T-helper 9 cell (primary cell): ENCODE measurements around the gene SIM2.

Experiments used
- DNase-seq: peaks from one replicate; pipeline ENCODE4 v3.0.0-alpha.2; 2020

The SIM2 gene

DNA sequence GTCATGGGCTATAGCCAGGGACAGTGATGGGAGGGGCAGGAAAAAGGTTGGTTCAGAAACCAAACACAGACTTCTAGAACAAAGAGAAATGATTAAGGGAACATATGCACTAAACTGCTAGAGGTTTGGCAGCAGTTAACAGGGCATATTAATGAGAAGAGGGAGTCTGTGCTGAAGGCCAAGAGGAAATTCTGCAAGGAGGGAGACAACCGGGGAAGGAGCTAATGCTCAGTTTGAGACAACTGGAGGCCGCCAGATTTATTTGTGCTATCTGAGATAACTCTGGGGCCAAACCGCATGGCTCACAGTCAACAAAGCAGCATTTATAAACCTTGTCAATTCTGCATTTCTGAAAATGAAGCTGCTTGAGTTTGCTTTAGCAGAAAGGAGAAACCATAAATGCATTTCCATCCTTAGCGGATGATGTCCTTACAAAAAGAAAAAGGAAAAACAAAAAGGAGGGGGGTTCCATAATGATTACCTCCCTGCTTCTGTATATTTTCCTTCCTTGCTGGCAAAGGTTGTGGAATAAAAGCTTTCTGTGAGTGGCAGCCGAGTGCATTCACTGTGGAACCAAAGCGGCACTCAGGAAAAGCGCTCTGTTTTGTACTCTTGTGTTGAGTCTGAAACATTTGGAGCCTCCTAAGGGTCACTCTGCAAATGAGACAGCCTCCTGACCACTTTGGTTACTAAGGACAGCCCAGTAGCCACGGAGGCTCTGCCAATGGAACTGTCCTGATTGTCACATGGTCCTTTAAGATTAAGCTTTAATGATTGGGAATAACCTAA is 70.3 kb downstream of the SIM2 start:
- DNase-seq = no peak

DNA sequence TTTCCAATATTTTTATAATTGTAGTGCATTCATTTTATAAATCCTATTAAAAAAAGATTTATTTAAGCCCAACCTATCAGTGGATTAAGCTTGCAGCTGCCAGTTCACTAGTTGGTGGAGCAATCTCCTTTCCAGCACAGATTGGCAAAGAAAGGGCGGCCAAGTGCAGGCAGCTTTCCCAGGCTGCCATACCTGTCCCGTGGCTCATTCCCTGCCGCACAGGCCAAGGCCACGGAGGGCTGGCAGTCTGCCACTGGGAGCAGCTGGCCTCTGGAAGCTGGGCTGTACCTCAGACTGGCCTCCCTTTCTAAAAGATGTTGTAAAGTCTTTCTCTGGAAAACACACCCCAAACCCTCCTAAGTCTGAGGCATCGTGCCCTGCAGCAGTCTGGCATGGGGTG is 74.2 kb downstream of the SIM2 start:
- no peak for DNase-seq

DNA sequence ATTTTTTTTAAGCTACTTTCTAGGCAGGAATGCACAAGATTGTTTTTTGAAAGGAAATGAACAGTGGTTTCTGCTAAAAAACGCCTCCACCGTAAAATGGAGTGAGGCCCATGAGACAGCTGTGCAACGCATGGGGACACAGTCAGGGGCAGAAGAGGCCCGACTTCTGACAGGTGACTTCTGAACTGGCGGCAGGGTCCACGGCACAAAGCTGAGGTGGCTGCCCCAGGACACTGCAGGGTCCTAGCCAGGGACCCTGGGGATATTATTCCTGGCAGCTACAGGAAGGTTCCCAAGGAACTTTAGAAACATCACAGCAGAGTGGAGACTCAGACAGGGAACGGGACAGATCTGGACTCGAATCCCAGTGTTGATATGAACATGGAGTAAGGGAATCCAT is 75.1 kb downstream of the SIM2 start:
- no peak for DNase-seq

DNA sequence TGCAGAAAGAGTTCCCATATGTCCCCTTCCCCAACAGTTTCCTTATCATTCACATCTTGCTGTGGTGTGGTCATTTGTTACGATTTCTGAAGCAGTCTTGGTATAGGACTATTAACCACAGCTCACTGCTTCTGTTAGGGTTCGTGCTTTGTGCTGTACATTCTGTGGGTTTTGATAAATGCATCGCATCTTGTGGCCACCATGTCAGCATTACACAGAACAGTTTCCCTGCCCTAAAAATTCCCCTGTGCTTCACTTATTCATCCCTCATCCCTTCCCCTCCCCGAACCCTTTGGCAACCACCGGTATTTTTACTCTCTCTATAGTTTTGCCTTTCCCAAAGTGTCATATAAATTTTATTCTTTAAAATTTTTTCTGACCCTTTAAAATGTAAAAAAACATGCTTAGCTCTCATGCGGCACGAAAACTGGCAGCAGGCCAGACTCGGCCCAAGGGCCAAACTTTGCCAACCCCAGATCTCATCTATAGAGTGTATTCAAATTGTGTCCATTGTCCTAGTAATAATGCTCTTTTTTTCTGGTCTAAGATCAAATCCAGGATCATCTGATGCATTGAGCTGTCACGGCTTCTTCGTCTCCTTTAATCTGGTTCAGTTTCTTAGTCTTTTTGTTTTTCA is 78.2 kb downstream of the SIM2 start:
- no peak for DNase-seq

DNA sequence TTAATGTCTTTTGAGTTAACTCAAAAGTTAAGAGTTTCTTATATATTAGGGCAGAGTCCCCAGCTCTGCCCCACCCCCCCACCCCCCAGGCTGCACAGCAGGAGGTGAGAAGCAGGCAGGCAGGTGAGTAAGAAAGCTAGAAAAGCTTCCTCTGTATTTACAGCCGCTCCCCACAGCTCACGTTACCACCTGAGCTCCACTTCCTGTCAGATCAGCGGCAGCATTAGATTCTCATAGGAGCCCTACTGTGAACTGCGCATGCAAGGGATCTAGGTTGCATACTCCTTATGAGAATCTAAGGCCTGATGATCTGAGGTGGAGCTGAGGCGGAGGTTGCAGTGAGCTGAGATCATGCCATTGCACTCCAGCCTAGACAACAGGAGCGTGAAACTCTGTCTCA is 81.9 kb downstream of the SIM2 start:
- no peak for DNase-seq

DNA sequence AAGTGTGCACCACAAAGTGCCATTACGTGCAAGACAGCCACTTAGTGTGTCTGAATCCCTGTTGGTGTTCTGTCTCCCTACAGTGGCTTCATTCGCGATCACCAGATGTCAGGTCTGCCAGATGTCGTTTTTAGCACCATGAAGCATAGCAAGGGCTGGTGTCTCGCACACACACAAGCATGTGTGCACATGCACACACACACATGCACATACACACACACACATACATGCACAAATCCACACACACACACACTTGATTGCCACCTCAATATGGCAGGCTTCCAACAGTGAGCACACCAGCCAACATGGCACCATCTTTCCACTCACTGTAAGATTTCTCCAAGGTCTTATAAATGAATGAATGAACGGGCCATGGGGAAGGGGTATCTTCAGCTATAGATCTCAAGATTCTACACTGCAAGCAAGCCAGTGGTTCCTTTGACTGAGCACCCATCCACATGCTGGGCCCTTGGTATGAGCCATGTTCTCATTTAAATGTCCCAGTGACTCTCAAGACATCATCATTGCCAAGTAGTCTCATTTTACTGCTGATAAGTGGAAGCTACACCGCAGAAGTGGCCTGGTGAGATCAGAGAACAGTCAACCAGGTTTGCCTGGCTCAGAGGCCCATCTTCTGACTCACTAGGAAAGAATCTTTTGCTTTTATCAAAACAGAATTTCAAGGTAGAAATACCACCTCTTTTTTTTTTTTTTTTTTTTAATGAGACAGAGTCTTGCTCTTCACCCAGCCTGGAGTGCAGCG is 84.9 kb downstream of the SIM2 start:
- DNase-seq = no peak

DNA sequence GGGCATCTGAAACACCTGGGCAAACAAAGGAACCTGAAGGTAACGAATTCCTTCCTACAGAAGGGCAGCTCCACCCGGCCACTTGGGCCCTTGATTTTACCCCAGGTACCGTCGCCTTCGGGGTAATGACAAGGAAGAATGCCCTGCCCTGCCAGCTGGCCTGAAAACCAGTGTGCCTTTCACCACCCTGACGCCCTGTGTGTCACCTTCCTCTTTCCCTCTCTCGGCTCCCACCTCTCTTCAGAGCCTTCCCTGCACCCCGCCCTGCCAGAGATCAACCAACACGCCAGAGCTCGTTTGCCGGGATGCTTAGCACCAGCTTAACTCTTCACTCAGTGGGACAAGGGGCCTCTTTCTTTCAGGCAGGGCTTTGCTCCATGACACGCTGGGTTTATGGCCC is 86.0 kb downstream of the SIM2 start:
- no peak for DNase-seq

DNA sequence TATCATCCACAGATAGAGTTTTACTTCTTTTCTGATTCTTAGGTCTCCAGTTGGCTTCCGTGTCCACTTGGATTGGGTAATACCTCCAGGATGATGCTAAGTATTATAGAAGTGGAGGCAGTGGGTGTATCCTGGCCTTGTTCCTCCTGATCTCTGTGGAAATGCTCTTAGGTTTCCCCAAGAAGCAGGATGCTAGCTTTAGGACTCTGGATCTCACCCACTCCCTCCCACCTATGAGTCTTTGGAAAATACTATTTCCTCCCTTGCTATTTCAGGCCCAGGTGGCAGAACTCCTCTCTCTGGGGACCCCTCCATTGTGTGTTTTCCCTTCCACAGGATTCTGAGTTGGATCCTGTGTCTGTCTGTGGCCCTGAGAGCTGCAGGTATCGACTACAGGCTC is 86.7 kb downstream of the SIM2 start:
- no peak for DNase-seq

DNA sequence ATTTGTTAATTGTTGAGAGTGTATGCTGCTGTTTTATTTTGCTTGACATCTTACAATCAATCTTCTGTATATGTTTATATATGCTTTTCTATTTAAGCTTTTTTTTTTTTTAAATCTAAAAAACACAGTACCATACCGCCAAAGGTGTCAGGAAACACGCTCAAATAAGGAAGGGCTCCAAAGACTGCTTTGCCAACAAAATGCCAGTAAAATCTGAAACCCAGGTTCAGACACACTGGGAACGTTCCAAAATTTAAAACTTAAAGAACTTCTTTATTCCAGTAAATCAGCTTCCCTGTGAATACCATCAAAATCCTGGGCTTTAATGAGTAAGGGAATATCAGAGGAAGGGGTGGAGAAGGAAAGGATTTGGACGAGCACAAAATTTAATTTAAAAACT is 87.3 kb downstream of the SIM2 start:
- DNase-seq = no peak

DNA sequence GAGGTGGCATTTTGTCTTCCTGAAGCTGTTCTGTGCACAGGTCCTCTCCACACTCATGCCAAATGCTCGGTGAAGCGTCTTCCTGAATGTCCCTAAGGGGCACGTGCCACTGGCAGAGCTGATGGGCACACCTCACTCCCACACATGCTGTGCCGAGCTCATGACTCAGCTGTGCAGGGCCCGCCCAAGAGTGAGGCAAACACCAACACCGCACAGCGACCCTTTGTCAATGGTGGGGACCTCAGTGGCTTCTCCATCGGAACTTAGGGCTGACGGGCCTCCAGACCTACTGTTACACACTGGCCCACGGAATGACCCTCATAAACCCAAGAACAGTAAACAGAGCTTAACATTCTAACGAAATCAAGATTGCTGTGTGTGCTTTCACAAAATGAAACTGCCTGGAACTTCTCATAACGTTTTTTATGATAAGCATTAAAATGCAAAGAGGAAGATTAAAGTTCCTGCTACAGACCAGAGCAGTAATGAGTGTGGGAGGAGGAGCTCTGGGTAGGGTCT is 89.3 kb downstream of the SIM2 start:
- DNase-seq = no peak

DNA sequence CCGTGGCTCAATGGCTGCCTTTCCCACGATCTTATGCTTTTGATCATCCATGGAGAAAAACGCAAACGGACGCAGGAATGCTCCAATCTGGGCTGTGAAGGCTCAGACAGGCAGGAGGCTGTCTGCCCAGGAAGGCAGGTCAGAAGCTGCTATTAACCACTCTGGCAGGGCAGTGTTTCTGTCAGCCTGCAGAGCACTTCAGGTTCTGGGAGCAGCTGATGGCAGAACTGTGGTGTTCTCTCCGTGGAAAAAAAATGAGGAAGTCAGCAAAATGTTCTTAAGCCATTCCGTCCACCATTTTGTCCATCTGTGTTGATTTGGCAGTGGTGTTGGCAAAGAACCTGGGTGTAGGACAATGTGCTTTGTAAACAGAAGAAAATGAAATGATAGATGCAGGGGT is 91.7 kb downstream of the SIM2 start:
- no peak for DNase-seq

DNA sequence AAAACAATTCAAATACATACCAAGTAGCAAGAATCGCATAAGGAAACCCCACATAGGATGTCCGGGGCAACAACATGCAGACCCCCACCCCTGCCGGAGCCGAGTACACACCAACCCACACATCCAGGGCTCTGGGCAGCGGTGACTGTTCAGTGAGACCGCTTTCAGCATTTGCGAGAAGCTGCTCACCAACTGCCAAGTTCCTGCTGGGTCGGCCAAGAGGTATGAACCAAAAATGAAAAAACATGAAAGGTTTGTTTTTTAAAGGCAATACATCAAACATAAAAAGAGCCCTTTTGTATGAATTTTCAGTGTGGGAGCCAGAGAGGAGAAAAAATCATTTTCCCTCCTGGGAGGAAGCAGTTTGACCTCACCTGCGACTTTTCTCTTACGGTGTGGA is 92.3 kb downstream of the SIM2 start:
- no peak for DNase-seq

DNA sequence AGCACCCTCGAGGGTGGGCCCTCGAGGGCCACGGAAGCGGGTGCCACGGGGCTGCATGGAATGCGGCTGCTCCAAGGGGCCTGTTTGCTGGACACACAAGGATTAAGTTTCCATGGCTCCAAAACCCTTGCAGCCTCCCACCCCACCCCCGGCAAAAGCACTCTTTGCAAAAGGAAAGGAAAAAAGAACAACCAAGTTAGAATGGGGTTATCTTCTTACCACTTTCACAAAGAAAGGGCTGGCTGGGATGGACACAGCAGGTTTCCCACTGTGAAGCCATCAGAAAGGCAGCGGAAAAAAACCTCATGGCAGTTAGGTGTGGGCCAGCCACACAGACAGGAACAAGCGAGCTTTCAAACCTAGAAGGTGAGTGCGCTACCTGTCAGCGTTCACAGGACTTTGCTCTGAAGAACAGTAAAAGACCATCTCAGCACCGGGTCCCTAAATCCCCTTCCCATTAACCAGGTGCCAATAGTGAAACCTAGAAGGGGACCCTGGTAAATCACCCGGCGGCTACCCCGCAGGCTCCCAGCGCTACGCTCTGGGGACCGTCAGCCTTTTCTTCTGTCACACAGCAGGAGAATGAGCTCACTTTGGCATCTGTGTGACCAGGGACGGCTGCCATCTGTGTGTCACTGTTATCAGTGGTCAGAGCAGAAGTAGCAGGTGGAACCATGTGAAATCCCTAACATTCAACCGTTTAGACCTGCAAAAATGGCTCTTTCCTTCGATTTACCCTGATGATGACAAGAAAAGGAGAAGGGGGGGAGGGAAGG is 93.0 kb downstream of the SIM2 start:
- no peak for DNase-seq

DNA sequence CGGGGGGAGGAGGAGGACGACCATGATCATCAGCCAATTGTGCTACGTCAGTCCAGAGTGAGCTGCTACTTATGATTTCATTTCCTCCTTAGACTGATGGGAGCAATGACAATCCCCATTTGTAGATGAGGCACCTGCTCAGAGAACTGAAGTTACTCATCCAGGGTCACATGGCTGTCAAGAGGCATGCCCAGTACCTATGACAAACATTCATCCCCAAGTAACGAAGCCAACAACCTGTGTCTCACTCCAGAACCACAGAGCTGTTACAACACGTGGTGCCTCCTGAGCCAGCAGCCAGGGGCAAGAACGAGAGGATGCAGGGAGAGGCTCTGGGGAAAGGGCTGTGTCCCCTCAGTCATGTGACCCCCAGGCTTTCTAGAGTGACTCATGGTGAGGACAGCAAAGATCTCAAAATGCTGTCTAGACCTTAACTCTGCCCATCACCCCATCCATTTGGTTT is 93.6 kb downstream of the SIM2 start:
- DNase-seq = no peak

DNA sequence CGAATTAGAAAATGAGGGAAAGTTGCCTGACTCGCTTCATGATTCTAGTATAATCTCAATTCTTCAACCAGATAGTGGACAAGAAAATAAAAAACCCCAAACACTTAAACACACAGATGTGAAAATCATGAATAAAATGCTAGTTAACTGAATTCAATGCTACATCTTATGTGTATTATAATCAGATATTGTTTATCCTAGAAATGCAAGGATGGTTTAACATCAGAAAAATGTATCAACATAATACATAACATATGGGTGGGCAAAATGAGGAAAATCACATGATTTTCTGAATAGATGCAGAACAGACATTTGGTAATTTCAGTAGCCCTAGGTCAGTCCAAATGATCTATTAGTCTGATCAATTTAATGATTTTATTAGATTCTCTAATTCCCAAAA is 97.2 kb downstream of the SIM2 start:
- DNase-seq = no peak

DNA sequence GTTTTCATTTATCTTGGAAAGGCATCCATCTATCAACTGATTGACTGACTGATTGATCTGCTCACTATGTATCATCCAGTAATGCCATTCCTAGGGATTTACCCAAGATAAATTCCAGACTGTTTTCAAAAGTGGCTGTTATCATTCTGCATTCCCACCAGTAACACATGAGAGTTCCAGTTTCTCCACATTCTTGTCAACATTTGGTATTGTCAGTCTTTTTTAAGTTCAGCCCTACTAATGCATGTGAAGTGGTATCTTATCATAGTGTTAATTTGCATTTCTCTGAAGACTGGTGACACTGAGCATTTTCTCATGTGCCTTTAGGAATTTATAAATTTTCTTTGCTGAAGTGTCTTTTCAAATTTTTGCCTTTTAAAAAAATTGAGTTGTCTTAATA is 99.6 kb downstream of the SIM2 start:
- no peak for DNase-seq
